Stimulated activated CD4-positive, alpha-beta T cell treated with anti-CD3 and anti-CD28 coated beads, Interleukin-4, amount 100 ng/mL, for 4 hours (primary cell): Measurements from ENCODE around the gene ABCF3.
A peak's percentile ranks its signal among the peaks of the same experiment; 100 is the strongest.
"Not testable (repeated sequence)": the region's sequence is repeated elsewhere in the genome, so short reads cannot be mapped to it uniquely, and the experiment has no call there.

ENCODE experiments used
- DNase-seq, 2 experiments: peaks; one replicate each; pipeline ENCODE4 v3.0.0-alpha.2; 2020

Gene ABCF3

GRCh38 chr3:184186184-184186901, at the start of gene ABCF3:
Gene ABCF3, plus strand, starts transcription at chr3:184186199. Its CDS starts 9 bp downstream, at chr3:184186208.
- DNase-seq = no peak

GRCh38 chr3:184140436-184140835, 45.6 kb upstream of the ABCF3 start:
- DNase-seq = no peak

GRCh38 chr3:184142199-184142598, 43.8 kb upstream of the ABCF3 start:
- no peak for DNase-seq

GRCh38 chr3:184143327-184143726, 42.7 kb upstream of the ABCF3 start:
- no peak for DNase-seq

GRCh38 chr3:184144505-184144904, 41.5 kb upstream of the ABCF3 start:
- DNase-seq = no peak

- DNase-seq = peak; percentile 19 to 25
Observed at GRCh38 chr3:184145111-184145524, 40.9 kb upstream of the ABCF3 start.

GRCh38 chr3:184145751-184146270, 40.2 kb upstream of the ABCF3 start:
- DNase-seq = no peak

- DNase-seq = no peak
Observed at GRCh38 chr3:184148076-184148475, 37.9 kb upstream of the ABCF3 start.

GRCh38 chr3:184149123-184149522, 36.9 kb upstream of the ABCF3 start:
- no peak for DNase-seq

GRCh38 chr3:184149770-184150169, 36.2 kb upstream of the ABCF3 start:
- DNase-seq = not testable (repeated sequence)

GRCh38 chr3:184154885-184155643, 30.9 kb upstream of the ABCF3 start, which contains the start of gene DVL3:
Gene DVL3, plus strand, starts transcription at chr3:184155377. Its CDS starts 259 bp downstream, at chr3:184155636.
- DNase-seq = peak in 1 of 2 experiments; percentile 46

- DNase-seq = peak; percentile 30 to 49
Observed at GRCh38 chr3:184155644-184156521, 30.1 kb upstream of the ABCF3 start.

GRCh38 chr3:184156522-184156955, 29.5 kb upstream of the ABCF3 start:
- DNase-seq = no peak

GRCh38 chr3:184157206-184157605, 28.8 kb upstream of the ABCF3 start:
- DNase-seq = no peak

- no peak for DNase-seq
Observed at GRCh38 chr3:184158404-184158803, 27.6 kb upstream of the ABCF3 start.

- no peak for DNase-seq
Observed at GRCh38 chr3:184160456-184160855, 25.5 kb upstream of the ABCF3 start.

GRCh38 chr3:184162571-184163070, 23.4 kb upstream of the ABCF3 start:
- not testable (repeated sequence) for DNase-seq

- DNase-seq = no peak
Observed at GRCh38 chr3:184164648-184165330, 21.2 kb upstream of the ABCF3 start.

- DNase-seq = no peak
Observed at GRCh38 chr3:184165543-184165942, 20.5 kb upstream of the ABCF3 start.

- no peak for DNase-seq
Observed at GRCh38 chr3:184166671-184167070, 19.3 kb upstream of the ABCF3 start.

GRCh38 chr3:184167786-184168185, 18.2 kb upstream of the ABCF3 start:
- DNase-seq = no peak
